Panc1 (cell line): ENCODE data around the gene GRM7. TPM values are rescaled to one million over a fixed set of nuclear protein-coding genes. Genes with fewer than 3 reads are reported as not detected.

Experiments used
- ATAC-seq: fragments of 200-7000 bp; cut with Tn5 transposase; 2 replicates; pipeline ENCODE4 v1.9.1; 2020; ENCODE audit warnings: mild to moderate bottlenecking, moderate library complexity
- BruUV-seq: library from RNA; stranded (reverse); fragments of 400-500 nt; replicated peaks from 2 replicates; lab custom pipeline; 2021; lab: Mats Ljungman, UMichigan
- CTCF ChIA-PET: fragments of 300-600 bp; sonication (Branson Sonifier 250); formaldehyde crosslinking; loops from one replicate; lab custom pipeline; 2022; ENCODE audit warnings: antibody characterized with exemption; lab: Charles Lee
- POLR2A ChIA-PET: fragments of 300-600 bp; sonication (Branson Sonifier 250); formaldehyde crosslinking; loops from one replicate; lab custom pipeline; 2022; ENCODE audit warnings: antibody characterized with exemption; lab: Charles Lee
- DNase-seq: peaks from one replicate; pipeline ENCODE4 v3.0.0-alpha.2; 2010; ENCODE audit warnings: low read depth, low spot score
- H3K27ac ChIP-seq: 2 replicates; pipeline ENCODE4 v1.5.1; 2011; ENCODE audit warnings: mild to moderate bottlenecking, low read length, inconsistent platforms
- H3K27me3 ChIP-seq: fragments of 200-500 bp; sonication (Bioruptor generic); 2 replicates; pipeline ENCODE4 v1.6.0; 2014; ENCODE audit warnings: low read length, inconsistent platforms; ENCODE audit not compliant: control insufficient read depth, insufficient read depth
- H3K36me3 ChIP-seq: fragments of 200-500 bp; sonication (Bioruptor generic); 2 replicates; pipeline ENCODE4 v1.5.1; 2014; ENCODE audit warnings: inconsistent platforms, mild to moderate bottlenecking, low read length, moderate library complexity; ENCODE audit not compliant: control insufficient read depth, insufficient read depth
- H3K4me1 ChIP-seq: 2 replicates; pipeline ENCODE4 v1.5.1; 2011; ENCODE audit warnings: inconsistent platforms, mild to moderate bottlenecking, low read length, moderate library complexity; ENCODE audit not compliant: control insufficient read depth, insufficient read depth
- H3K4me3 ChIP-seq, 2 experiments: 2 replicates each; pipeline ENCODE4 v1.5.1; 2011 to 2012; ENCODE audit warnings: low read depth in 2 of 2, low read length in 2 of 2, mild to moderate bottlenecking in 2 of 2, inconsistent platforms in 1 of 2, moderate library complexity in 1 of 2
- H3K9me3 ChIP-seq: fragments of 200-500 bp; sonication (Bioruptor generic); 2 replicates; pipeline ENCODE4 v1.5.1; 2014; ENCODE audit warnings: low read depth, mild to moderate bottlenecking, inconsistent platforms, low read length, moderate library complexity; ENCODE audit not compliant: control insufficient read depth, insufficient read depth
- POLR2AphosphoS5 ChIP-seq: IDR thresholded peaks from 2 replicates; pipeline ENCODE4 v1.6.1; 2012; ENCODE audit warnings: mild to moderate bottlenecking, low read depth, low read length, moderate library complexity
- SIN3A ChIP-seq: IDR thresholded peaks from 2 replicates; pipeline ENCODE4 v1.6.1; 2012; ENCODE audit warnings: low read depth, mild to moderate bottlenecking, low read length, moderate library complexity, borderline replicate concordance; ENCODE audit not compliant: insufficient read depth
- TCF7L2 ChIP-seq: IDR thresholded peaks from 2 replicates; pipeline ENCODE4 v1.6.1; 2011; ENCODE audit warnings: mild to moderate bottlenecking, low read depth, low read length, inconsistent platforms
- in situ Hi-C: cut with HindIII; loops from 2 replicates; pipeline ENCODE4 v1.10.0; 2016; ENCODE audit warnings: low sequenced_read_pairs, low pct_unique_long_range_greater_than_20kb
- intact Hi-C: fragments of 100-400 bp; cut with micrococcal nuclease; formaldehyde crosslinking; loops from one replicate; pipeline ENCODE4 v1.10.0; 2022; ENCODE audit not compliant: unreplicated experiment
- total RNA-seq: library from RNA; stranded (reverse); gene quantifications from one replicate; pipeline ENCODE4 v1.2.1, GENCODE V29; 2021; ENCODE audit not compliant: unreplicated experiment
- TF ChIP-seq, protein P1 (sequence below): fragments of 450-650 bp; IDR thresholded peaks from 2 replicates; pipeline ENCODE4 v1.5.1; 2017; ENCODE audit warnings: mild to moderate bottlenecking
- TF ChIP-seq, protein P2 (sequence below), 2 experiments: IDR thresholded peaks; 2 replicates each; pipeline ENCODE4 v1.6.1; 2011 to 2012; ENCODE audit warnings: low read depth in 2 of 2, control low read depth in 1 of 2, low read length in 1 of 2, mild to moderate bottlenecking in 1 of 2, moderate library complexity in 1 of 2; ENCODE audit not compliant: insufficient read depth in 1 of 2

The GRM7 gene
- total RNA-seq, 1 experiment from 2014 or later: not detected

GRCh38 chr3:7709376-7710082, 848.6 kb downstream of the GRM7 start:
- H3K4me1 ChIP-seq: no peaks in the 10 kb centered on the region
- ChIA-PET CTCF (no interaction called here), POLR2A (no interaction called here)
- H3K27ac ChIP-seq: no peak overlapping the region
- no peaks in the 10 kb centered on the region for H3K9me3 ChIP-seq
- intact Hi-C loops: no loop called here
- no TSS peak for BruUV-seq
- no peaks in the 10 kb centered on the region for H3K36me3 ChIP-seq
- DNase-seq (no peak), ATAC-seq (no peak)
- H3K4me3 ChIP-seq: no peak overlapping the region
- no peak for TF ChIP-seq TCF7L2
- TF ChIP-seq, protein P1, sequence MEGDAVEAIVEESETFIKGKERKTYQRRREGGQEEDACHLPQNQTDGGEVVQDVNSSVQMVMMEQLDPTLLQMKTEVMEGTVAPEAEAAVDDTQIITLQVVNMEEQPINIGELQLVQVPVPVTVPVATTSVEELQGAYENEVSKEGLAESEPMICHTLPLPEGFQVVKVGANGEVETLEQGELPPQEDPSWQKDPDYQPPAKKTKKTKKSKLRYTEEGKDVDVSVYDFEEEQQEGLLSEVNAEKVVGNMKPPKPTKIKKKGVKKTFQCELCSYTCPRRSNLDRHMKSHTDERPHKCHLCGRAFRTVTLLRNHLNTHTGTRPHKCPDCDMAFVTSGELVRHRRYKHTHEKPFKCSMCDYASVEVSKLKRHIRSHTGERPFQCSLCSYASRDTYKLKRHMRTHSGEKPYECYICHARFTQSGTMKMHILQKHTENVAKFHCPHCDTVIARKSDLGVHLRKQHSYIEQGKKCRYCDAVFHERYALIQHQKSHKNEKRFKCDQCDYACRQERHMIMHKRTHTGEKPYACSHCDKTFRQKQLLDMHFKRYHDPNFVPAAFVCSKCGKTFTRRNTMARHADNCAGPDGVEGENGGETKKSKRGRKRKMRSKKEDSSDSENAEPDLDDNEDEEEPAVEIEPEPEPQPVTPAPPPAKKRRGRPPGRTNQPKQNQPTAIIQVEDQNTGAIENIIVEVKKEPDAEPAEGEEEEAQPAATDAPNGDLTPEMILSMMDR: no peak
- no peak for TF ChIP-seq POLR2AphosphoS5
- TF ChIP-seq, protein P2, sequence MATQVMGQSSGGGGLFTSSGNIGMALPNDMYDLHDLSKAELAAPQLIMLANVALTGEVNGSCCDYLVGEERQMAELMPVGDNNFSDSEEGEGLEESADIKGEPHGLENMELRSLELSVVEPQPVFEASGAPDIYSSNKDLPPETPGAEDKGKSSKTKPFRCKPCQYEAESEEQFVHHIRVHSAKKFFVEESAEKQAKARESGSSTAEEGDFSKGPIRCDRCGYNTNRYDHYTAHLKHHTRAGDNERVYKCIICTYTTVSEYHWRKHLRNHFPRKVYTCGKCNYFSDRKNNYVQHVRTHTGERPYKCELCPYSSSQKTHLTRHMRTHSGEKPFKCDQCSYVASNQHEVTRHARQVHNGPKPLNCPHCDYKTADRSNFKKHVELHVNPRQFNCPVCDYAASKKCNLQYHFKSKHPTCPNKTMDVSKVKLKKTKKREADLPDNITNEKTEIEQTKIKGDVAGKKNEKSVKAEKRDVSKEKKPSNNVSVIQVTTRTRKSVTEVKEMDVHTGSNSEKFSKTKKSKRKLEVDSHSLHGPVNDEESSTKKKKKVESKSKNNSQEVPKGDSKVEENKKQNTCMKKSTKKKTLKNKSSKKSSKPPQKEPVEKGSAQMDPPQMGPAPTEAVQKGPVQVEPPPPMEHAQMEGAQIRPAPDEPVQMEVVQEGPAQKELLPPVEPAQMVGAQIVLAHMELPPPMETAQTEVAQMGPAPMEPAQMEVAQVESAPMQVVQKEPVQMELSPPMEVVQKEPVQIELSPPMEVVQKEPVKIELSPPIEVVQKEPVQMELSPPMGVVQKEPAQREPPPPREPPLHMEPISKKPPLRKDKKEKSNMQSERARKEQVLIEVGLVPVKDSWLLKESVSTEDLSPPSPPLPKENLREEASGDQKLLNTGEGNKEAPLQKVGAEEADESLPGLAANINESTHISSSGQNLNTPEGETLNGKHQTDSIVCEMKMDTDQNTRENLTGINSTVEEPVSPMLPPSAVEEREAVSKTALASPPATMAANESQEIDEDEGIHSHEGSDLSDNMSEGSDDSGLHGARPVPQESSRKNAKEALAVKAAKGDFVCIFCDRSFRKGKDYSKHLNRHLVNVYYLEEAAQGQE (IDR thresholded peaks at IDR 0.05; ENCODE audit: insufficient read depth in 1 of 2, low read depth in 2 of 2, low read length in 1 of 2): no peak
- TF ChIP-seq SIN3A: no peak
- H3K27me3 ChIP-seq: no peaks in the 10 kb centered on the region
- in situ Hi-C loops: no loop called here

DNA sequence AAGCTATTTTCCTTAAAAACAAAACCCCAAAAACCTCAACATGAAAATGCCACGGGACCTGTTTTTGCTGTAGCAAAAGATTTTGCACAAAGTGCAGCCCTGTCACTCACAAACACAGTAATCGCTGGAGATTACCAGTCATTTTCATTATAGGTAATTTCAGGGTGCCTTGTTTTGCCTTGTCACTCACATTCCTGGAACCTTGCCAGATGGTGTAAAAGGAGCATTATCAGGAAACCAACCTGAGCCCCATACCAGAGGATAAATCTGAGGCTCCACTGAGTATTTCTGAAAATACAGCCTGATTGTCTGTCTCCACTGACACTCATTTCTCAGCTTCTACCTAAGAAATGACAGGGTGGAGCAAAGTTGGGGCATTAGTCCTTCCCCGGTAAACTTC, 849.4 kb downstream of the GRM7 start:
- no peaks in the 10 kb centered on the region for H3K27me3 ChIP-seq
- intact Hi-C loops: no loop called here
- in situ Hi-C loops: no loop called here
- ChIA-PET POLR2A (no interaction called here), CTCF (no interaction called here)
- DNase-seq: no peak
- no peak overlapping the region for H3K27ac ChIP-seq
- TF ChIP-seq TCF7L2: no peak
- H3K4me3 ChIP-seq: no peak overlapping the region
- no TSS peak for BruUV-seq
- H3K9me3 ChIP-seq: no peaks in the 10 kb centered on the region
- H3K36me3 ChIP-seq: no peaks in the 10 kb centered on the region
- H3K4me1 ChIP-seq: no peaks in the 10 kb centered on the region
- no peak for ATAC-seq

DNA sequence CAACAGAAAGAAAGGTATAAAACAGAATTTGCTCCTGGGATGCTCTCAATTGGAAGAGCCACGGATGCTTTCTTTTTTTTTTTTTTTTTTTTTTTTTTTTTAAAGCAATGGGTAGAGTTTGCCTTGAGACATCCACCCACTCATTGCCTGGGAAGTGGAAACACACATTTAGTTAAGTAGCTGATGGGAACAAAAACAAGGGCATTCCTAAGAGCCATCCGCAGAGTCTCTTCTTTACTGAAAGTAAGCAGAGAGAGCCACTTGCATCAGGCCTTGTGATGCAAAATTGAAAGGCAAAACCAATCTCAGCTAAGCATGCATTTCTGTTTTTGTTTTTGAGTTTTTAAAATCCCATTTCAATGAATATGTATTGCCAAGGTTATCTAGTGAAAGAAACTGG, 852.8 kb downstream of the GRM7 start:
- H3K27me3 ChIP-seq: no peaks in the 10 kb centered on the region
- TF ChIP-seq, protein P1: no peak
- TF ChIP-seq, protein P2 (IDR thresholded peaks at IDR 0.05; ENCODE audit: insufficient read depth in 1 of 2, low read depth in 2 of 2, low read length in 1 of 2): no peak
- TF ChIP-seq TCF7L2 (no peak), SIN3A (no peak), POLR2AphosphoS5 (no peak)
- H3K27ac ChIP-seq: no peak overlapping the region
- H3K9me3 ChIP-seq: no peaks in the 10 kb centered on the region
- no peaks in the 10 kb centered on the region for H3K4me1 ChIP-seq
- intact Hi-C loops: no loop called here
- CTCF ChIA-PET: no interaction called here
- no peak for ATAC-seq
- DNase-seq: no peak
- H3K36me3 ChIP-seq: no peaks in the 10 kb centered on the region
- no peak overlapping the region for H3K4me3 ChIP-seq
- no TSS peak for BruUV-seq
- POLR2A ChIA-PET: no interaction called here
- in situ Hi-C loops: no loop called here
